ENCODE results near the gene GALM.
A peak's percentile ranks its signal among the peaks of the same experiment; 100 is the strongest.

Gene GALM
- 38.4 to 45.5 (median 45.3) reads per million in 3 donors for total RNA-seq

DNA sequence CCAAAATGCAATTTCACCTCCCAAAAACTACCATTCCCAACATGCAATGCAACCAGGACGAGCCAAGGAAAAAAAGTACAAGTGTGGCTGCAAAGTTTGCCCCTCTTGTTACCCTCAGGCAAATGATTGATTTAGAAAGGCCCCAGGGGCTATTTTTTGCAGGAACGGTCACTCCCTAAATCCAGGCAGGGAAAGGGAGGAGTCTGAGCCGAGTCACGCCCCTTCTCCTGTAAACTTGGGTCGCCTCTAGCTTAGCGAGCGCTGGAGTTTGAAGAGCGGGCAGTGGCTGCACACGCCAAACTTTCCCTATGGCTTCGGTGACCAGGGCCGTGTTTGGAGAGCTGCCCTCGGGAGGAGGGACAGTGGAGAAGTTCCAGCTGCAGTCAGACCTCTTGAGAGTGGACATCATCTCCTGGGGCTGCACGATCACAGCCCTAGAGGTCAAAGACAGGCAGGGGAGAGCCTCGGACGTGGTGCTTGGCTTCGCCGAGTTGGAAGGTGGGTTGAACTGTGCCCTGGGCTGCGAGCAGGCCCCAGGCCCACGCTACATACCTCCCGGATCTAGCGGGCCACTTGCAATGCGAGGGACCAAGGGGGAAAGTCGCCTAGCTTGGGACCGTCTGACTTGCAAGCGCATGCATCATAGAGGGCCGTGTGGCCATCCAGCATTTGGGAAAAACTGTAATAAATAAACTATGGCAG lies at the start of gene GALM:
TSS of gene GALM (plus strand) at position 261 of the 702 bp plus-strand sequence. CDS start at position 309, 48 bp downstream.
- Histone ChIP-seq H3K4me3 (ENCODE audit: insufficient read depth, low read depth, low read length, poor library complexity, severe bottlenecking) (peak within 1 kb of the TSS; percentile 52), H3K4me1 (ENCODE audit: control insufficient read depth, insufficient read depth, low read length, poor library complexity, severe bottlenecking) (peaks cover 37% of the 10 kb centered on the region), H3K27ac (ENCODE audit: insufficient read depth, low read length, poor library complexity, severe bottlenecking) (peak within 1 kb of the TSS; percentile 83), H3K9me3 (ENCODE audit: control insufficient read depth, low read length) (no peaks in the 10 kb centered on the region), H3K36me3 (ENCODE audit: control insufficient read depth, insufficient read depth, low read length) (no peaks in the 10 kb centered on the region), H3K27me3 (replicated peaks; ENCODE audit: control insufficient read depth, insufficient read depth, low read length, poor library complexity, severe bottlenecking) (no peaks in the 10 kb centered on the region)
- DNase-seq: peak; percentile 10 to 34 (median 29)

DNA sequence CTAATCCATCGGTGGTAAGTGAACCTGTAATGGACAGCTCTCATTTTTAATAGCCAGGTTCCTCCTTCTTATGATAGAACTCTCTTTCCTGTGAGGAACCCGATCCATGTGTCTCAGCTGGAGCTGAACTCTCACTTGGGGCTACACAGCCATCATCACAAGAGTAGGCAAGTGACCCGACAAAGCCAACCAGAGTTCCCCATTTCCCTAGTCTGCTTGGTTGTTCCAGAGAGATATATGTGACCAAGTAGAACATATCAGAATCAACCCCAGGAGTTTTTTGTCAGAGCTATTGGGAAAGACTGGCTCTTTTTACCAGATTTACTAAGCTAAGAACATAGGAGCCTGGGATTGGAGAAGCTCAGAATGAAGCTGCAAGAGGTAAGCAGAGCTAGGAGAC lies 48.6 kb upstream of the GALM start:
- no peak for DNase-seq
- H3K27ac ChIP-seq (ENCODE audit: insufficient read depth, low read length, poor library complexity, severe bottlenecking): no peak overlapping the region
- H3K4me1 ChIP-seq (ENCODE audit: control insufficient read depth, insufficient read depth, low read length, poor library complexity, severe bottlenecking): no peaks in the 10 kb centered on the region
- no peaks in the 10 kb centered on the region for H3K36me3 ChIP-seq (ENCODE audit: control insufficient read depth, insufficient read depth, low read length)
- H3K27me3 ChIP-seq (replicated peaks; ENCODE audit: control insufficient read depth, insufficient read depth, low read length, poor library complexity, severe bottlenecking): no peaks in the 10 kb centered on the region
- no peaks in the 10 kb centered on the region for H3K9me3 ChIP-seq (ENCODE audit: control insufficient read depth, low read length)
- H3K4me3 ChIP-seq (ENCODE audit: insufficient read depth, low read depth, low read length, poor library complexity, severe bottlenecking): no peak overlapping the region

DNA sequence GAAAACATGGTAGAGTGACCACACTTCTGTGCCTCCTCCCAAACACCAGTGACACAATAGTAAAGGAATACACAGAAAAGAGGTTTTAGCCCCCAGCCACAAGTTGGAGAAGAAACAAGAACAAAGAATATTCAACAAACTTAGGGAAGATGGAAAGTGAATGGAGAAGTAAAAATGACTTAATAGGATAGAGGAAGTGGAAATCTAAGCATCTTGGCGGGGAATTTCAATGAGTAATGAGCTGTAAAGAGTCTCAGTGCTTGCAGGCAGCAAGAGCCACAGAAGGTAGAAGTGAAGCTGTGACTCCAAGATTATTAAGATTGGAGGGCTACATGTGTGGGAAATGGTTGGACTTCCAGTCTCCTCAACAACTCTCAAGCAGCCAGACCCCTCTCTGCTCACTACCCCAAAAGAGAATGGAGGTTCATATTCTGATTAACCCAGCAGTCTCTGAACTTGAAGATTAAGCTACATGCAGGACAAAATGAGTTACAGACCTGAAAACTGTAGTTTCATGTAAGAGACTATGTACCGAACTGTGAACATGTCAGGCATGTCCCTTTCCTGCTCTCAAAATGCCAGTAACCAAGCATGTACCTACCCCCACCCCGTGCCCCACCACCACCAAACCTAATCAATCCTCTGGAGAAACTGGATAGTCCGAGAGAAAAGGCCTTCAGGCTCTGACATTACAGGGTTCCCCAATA lies 46.3 kb upstream of the GALM start:
- Histone ChIP-seq H3K4me3 (ENCODE audit: insufficient read depth, low read depth, low read length, poor library complexity, severe bottlenecking) (no peak overlapping the region), H3K27ac (ENCODE audit: insufficient read depth, low read length, poor library complexity, severe bottlenecking) (no peak overlapping the region), H3K36me3 (ENCODE audit: control insufficient read depth, insufficient read depth, low read length) (no peaks in the 10 kb centered on the region), H3K4me1 (ENCODE audit: control insufficient read depth, insufficient read depth, low read length, poor library complexity, severe bottlenecking) (no peaks in the 10 kb centered on the region), H3K9me3 (ENCODE audit: control insufficient read depth, low read length) (no peaks in the 10 kb centered on the region), H3K27me3 (replicated peaks; ENCODE audit: control insufficient read depth, insufficient read depth, low read length, poor library complexity, severe bottlenecking) (no peaks in the 10 kb centered on the region)
- DNase-seq: no peak

DNA sequence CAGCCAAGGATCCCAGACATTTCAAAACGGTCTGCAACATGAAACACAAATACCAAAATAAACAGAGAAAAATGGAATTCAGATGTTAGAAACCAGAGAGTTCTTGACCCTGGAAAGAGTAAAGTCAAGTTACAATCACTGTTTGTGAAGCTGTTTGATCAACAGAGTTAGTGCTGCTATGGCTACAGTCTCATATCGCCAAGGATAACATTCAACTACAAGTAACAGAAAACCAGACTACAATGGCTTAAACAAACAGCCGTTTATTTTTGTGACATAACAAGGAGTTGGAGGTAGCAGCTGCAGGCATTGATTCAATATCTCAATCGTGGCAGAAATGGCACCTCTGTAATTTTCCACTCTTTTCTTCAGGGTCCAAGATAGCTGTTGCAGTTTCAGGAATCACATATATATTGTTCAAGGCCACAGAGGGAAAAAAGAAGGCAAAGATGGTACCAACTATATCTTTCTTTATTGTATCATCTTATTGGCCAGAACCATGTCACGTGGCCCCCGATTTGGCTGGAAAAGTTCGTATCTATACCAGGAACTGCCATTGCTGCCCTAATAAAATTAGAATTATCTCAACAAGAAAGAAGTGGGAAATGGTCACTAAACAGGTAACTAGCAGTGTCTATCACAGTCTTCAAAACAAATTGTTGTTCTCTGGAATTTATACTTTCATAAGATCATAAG lies 45.5 kb upstream of the GALM start:
- Histone ChIP-seq H3K36me3 (ENCODE audit: control insufficient read depth, insufficient read depth, low read length) (no peaks in the 10 kb centered on the region), H3K27me3 (replicated peaks; ENCODE audit: control insufficient read depth, insufficient read depth, low read length, poor library complexity, severe bottlenecking) (no peaks in the 10 kb centered on the region), H3K27ac (ENCODE audit: insufficient read depth, low read length, poor library complexity, severe bottlenecking) (no peak overlapping the region), H3K4me3 (ENCODE audit: insufficient read depth, low read depth, low read length, poor library complexity, severe bottlenecking) (no peak overlapping the region), H3K4me1 (ENCODE audit: control insufficient read depth, insufficient read depth, low read length, poor library complexity, severe bottlenecking) (no peaks in the 10 kb centered on the region), H3K9me3 (ENCODE audit: control insufficient read depth, low read length) (no peaks in the 10 kb centered on the region)
- DNase-seq: no peak

DNA sequence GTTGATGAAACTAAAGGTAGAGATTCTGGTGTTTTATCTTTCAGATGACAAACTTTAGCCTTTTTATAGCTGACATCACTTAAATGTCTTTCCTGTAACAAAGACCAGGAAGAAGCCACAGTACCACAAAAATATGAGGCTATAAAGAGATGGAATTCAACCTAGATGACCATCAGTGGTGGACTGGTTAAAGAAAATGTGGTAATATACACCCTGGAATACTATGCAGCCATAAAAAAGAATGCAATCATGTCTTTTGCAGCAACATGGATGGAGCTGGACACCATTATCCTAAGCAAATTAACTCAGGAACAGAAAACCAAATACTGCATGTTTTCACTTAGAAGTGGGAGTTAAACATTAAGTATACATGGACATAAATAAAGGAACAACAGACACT lies 44.9 kb upstream of the GALM start:
- DNase-seq: no peak
- Histone ChIP-seq H3K4me1 (ENCODE audit: control insufficient read depth, insufficient read depth, low read length, poor library complexity, severe bottlenecking) (peaks cover 5% of the 10 kb centered on the region), H3K9me3 (ENCODE audit: control insufficient read depth, low read length) (no peaks in the 10 kb centered on the region), H3K4me3 (ENCODE audit: insufficient read depth, low read depth, low read length, poor library complexity, severe bottlenecking) (no peak overlapping the region), H3K36me3 (ENCODE audit: control insufficient read depth, insufficient read depth, low read length) (no peaks in the 10 kb centered on the region), H3K27me3 (replicated peaks; ENCODE audit: control insufficient read depth, insufficient read depth, low read length, poor library complexity, severe bottlenecking) (no peaks in the 10 kb centered on the region), H3K27ac (ENCODE audit: insufficient read depth, low read length, poor library complexity, severe bottlenecking) (no peak overlapping the region)

DNA sequence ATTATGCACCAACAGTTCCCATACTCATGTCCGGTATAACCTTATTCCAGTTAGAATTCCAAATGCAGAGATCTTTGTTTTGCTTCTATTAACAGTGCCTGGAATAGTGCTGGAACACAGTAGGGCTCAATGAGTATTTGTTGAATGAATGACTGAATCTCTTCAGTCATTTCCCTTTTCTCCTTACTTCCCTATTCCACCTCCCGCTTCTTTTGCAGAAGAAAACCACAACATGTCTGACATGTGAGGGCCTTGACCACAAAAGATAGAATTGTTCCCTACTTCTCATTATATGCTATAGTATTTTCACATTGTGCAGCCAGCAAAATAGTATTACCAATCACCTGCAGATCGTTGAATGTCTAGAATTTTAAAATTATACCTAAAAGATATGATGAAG lies 43.7 kb upstream of the GALM start:
- H3K27ac ChIP-seq (ENCODE audit: insufficient read depth, low read length, poor library complexity, severe bottlenecking): no peak overlapping the region
- H3K9me3 ChIP-seq (ENCODE audit: control insufficient read depth, low read length): no peaks in the 10 kb centered on the region
- peaks cover 12% of the 10 kb centered on the region for H3K4me1 ChIP-seq (ENCODE audit: control insufficient read depth, insufficient read depth, low read length, poor library complexity, severe bottlenecking)
- no peak overlapping the region for H3K4me3 ChIP-seq (ENCODE audit: insufficient read depth, low read depth, low read length, poor library complexity, severe bottlenecking)
- no peaks in the 10 kb centered on the region for H3K36me3 ChIP-seq (ENCODE audit: control insufficient read depth, insufficient read depth, low read length)
- no peaks in the 10 kb centered on the region for H3K27me3 ChIP-seq (replicated peaks; ENCODE audit: control insufficient read depth, insufficient read depth, low read length, poor library complexity, severe bottlenecking)
- DNase-seq: no peak

DNA sequence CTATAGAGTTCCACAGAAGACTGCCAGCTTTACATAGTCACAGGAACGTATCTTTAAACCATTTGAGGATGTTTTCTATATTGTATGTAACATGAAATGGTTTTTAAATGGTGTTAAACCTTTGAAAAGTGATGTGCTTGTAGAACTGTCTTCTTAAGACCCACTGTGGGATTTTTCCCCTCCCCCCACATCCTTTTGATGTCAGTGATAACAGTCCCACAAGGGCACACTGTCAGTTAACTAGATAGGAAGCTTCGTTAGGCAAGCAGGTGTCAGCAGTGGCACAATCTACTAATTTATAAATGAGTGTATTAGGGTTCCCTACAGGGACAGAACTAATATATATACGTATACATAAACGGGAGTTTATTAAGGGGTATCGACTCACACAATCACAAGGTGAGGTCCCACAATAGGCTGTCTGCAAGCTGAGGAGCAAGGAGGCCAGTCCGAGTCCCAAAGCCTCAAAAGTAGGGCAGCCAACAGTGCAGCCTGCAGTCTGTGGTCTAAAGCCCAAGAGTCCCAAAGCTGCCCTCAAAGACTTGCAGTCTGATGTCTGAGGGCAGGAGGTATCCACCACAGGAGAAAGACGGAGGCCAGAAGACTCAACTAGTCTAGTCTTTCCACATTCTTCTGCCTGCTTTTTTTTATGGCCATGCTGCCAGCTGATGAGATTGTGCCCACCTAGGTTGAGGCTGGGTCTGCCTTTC lies 39.4 kb upstream of the GALM start:
- H3K9me3 ChIP-seq (ENCODE audit: control insufficient read depth, low read length): no peaks in the 10 kb centered on the region
- no peak overlapping the region for H3K4me3 ChIP-seq (ENCODE audit: insufficient read depth, low read depth, low read length, poor library complexity, severe bottlenecking)
- no peaks in the 10 kb centered on the region for H3K36me3 ChIP-seq (ENCODE audit: control insufficient read depth, insufficient read depth, low read length)
- DNase-seq: peak in 2 of 3 donors; percentile 19 to 41
- H3K4me1 ChIP-seq (ENCODE audit: control insufficient read depth, insufficient read depth, low read length, poor library complexity, severe bottlenecking): peaks cover 12% of the 10 kb centered on the region
- no peak overlapping the region for H3K27ac ChIP-seq (ENCODE audit: insufficient read depth, low read length, poor library complexity, severe bottlenecking)
- H3K27me3 ChIP-seq (replicated peaks; ENCODE audit: control insufficient read depth, insufficient read depth, low read length, poor library complexity, severe bottlenecking): no peaks in the 10 kb centered on the region

DNA sequence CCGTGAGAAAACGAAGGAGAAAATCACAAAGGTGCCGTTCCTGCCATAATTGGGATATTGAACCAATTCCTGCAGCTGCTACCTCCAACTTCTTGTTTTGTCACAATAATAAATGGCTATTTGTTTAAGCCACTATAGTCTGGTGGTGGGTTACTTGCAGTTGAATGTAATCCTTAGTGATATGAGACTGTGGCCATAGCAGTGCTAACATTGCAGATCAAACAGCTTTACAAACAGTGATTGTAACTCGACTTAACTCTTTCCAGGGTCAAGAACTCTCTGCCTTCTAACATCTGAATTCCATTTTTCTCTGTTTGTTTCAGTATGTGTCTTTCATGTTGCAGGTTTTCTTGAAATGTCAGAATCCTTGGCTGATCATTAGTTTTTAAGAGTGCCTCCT lies 38.5 kb upstream of the GALM start:
- H3K4me3 ChIP-seq (ENCODE audit: insufficient read depth, low read depth, low read length, poor library complexity, severe bottlenecking): no peak overlapping the region
- no peaks in the 10 kb centered on the region for H3K36me3 ChIP-seq (ENCODE audit: control insufficient read depth, insufficient read depth, low read length)
- no peak overlapping the region for H3K27ac ChIP-seq (ENCODE audit: insufficient read depth, low read length, poor library complexity, severe bottlenecking)
- H3K9me3 ChIP-seq (ENCODE audit: control insufficient read depth, low read length): no peaks in the 10 kb centered on the region
- no peak for DNase-seq
- no peaks in the 10 kb centered on the region for H3K27me3 ChIP-seq (replicated peaks; ENCODE audit: control insufficient read depth, insufficient read depth, low read length, poor library complexity, severe bottlenecking)
- H3K4me1 ChIP-seq (ENCODE audit: control insufficient read depth, insufficient read depth, low read length, poor library complexity, severe bottlenecking): peaks cover 12% of the 10 kb centered on the region

DNA sequence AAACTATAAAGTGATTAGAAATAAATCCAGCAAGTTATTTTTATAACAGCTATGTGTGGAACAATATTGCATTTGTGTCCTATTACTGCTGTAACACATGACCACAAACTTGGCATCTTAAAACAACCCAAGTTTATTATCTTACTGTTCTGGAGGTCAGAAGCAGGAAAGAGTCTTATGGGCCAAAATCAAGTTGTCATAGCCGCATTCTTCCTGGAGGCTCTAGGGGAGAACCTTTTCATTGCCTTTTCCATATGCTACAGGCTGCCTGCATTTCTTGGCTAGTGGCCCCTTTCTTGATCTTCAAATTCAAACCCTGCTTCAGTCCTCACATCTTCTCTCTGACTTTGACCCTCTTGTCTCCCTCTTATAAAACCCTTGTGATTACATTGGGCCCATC lies 36.2 kb upstream of the GALM start:
- no peaks in the 10 kb centered on the region for H3K9me3 ChIP-seq (ENCODE audit: control insufficient read depth, low read length)
- peaks cover 18% of the 10 kb centered on the region for H3K4me1 ChIP-seq (ENCODE audit: control insufficient read depth, insufficient read depth, low read length, poor library complexity, severe bottlenecking)
- no peaks in the 10 kb centered on the region for H3K27me3 ChIP-seq (replicated peaks; ENCODE audit: control insufficient read depth, insufficient read depth, low read length, poor library complexity, severe bottlenecking)
- H3K36me3 ChIP-seq (ENCODE audit: control insufficient read depth, insufficient read depth, low read length): no peaks in the 10 kb centered on the region
- H3K27ac ChIP-seq (ENCODE audit: insufficient read depth, low read length, poor library complexity, severe bottlenecking): no peak overlapping the region
- H3K4me3 ChIP-seq (ENCODE audit: insufficient read depth, low read depth, low read length, poor library complexity, severe bottlenecking): no peak overlapping the region
- no peak for DNase-seq

Measured in effector memory CD4-positive, alpha-beta T cell (primary cell).